Hair follicle dermal papilla cell (primary cell): ENCODE results near the gene RRAGA. TPM values are rescaled to one million over a fixed set of nuclear protein-coding genes. Genes with fewer than 3 reads are reported as not detected.

ENCODE experiments used
- small RNA-seq: library from RNA; depleted of rRNA; stranded (forward); fragments of <200 nt; gene quantifications from one replicate; pipeline ENCODE3, GENCODE V24; 2012
- total RNA-seq: library from RNA; depleted of rRNA; stranded (reverse); fragments of >200 nt; gene quantifications from 2 replicates; pipeline ENCODE4 v1.2.3, GENCODE V29; 2012

The RRAGA gene, protein sequence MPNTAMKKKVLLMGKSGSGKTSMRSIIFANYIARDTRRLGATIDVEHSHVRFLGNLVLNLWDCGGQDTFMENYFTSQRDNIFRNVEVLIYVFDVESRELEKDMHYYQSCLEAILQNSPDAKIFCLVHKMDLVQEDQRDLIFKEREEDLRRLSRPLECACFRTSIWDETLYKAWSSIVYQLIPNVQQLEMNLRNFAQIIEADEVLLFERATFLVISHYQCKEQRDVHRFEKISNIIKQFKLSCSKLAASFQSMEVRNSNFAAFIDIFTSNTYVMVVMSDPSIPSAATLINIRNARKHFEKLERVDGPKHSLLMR
- 71.6 and 81.2 TPM in 2 replicates for total RNA-seq

DNA sequence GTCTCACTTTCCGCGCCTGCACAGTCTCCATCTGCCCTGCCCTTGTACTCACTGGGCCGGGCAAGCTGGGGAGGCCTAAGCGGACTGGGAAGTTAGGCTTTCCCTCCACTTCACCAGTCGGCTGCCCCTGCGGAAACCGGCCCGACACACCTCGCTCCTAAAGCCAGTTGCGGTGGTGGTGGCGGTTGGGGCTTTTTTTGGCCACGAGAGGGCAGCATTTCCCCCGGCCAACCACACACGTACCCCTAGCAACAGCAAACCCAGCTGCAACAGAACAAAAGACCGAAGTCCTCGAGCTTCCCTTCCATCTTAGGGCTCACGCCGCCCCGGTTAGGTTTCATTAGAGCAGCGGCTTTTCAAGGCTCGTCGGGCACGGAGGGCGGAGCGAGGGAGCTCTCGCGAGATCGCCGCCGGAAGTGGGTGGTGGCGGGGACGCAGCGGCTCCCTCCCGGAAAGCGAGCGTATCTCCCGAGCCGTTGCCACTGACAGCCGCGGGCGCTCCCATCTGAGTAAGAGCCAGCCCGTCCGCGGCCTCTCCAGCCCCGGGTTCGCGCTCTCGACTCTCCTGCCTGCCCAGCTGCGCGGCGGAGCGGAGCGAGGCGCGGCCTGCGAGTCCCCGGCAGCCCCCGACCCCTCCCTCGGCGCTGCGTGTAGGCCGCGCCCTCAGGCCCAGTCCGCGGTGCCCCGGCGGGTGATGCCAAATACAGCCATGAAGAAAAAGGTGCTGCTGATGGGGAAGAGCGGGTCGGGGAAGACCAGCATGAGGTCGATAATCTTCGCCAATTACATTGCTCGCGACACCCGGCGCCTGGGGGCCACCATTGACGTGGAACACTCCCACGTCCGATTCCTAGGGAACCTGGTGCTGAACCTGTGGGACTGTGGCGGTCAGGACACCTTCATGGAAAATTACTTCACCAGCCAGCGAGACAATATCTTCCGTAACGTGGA is at the start of gene RRAGA:
Gene RRAGA, plus strand, starts transcription at position 462 of the 951 bp plus-strand sequence. Its CDS starts 233 bp downstream, at position 695.

GRCh38 chr9:19033015-19033414 is 16.2 kb upstream of the RRAGA start, which contains the start of gene SAXO1:
SAXO1 (minus strand) TSS chr9:19033209; CDS start chr9:19032908, 301 bp downstream.

Small RNA genes lying within 50 kb of the gene (small RNA-seq; reads per million reads assigned to genes)
- gene RF00019 (not detected), gene RNU6-264P (not detected), gene SCARNA8 (96.9 reads per million, percentile 98 among the genes with 10 or more reads in this experiment)

Other genes with a start within 250 kb of the RRAGA start
- under 0.01 TPM in 2 replicates for gene SAXO1, start 16.2 kb upstream of the RRAGA start, total RNA-seq
- 10.1 and 11.4 TPM in 2 replicates for gene HAUS6, start 53.5 kb downstream of the RRAGA start, total RNA-seq
- 110 and 148 TPM in 2 replicates for gene PLIN2, start 78.1 kb downstream of the RRAGA start, total RNA-seq
- gene DENND4C, start 181.3 kb downstream of the RRAGA start, total RNA-seq = 49.7 and 61.7 TPM in 2 replicates